ENCODE results near the gene HSPA9. TPM values are rescaled to one million over a fixed set of nuclear protein-coding genes. Genes with fewer than 3 reads are reported as not detected.

HSPA9 gene
- total and polyA plus RNA-seq, 2 of the 8 experiments (the other 6 are each of a cell fraction or from before 2014, with no cell fraction given), result 191 to 395 TPM

DNA sequence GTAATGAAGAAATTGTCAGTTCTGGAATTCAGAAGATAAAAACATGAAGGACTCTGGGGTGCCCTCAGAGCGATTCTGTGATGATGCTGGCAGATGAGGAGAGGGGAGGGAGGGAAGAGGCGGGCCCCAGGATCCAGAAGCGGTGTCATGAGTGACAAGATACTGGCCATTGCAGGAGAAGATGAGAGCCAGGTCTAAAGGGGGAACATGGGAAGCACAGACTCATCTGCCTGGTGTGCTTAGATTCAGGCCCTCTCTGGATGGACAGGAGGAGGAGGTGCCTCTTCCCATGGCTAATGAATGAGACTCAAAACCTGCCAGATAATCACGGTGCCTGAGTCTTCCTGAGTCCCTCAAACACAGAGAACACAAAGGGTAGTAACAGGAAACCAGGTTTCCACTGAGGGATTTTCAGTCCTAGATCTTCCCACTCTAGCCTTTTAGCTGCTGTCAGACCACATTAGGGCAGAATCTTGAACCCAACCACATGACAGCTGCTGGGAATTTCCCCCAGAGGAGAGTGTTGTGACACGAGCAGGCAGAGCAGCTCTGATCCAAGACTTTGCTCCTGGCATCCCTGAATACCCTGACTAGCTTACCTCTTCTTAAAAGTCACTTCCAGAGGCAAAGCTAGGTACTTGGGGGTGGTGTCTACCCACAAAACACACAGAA is 28.2 kb upstream of the HSPA9 start (continued):
- TF ChIP-seq, protein P1, sequence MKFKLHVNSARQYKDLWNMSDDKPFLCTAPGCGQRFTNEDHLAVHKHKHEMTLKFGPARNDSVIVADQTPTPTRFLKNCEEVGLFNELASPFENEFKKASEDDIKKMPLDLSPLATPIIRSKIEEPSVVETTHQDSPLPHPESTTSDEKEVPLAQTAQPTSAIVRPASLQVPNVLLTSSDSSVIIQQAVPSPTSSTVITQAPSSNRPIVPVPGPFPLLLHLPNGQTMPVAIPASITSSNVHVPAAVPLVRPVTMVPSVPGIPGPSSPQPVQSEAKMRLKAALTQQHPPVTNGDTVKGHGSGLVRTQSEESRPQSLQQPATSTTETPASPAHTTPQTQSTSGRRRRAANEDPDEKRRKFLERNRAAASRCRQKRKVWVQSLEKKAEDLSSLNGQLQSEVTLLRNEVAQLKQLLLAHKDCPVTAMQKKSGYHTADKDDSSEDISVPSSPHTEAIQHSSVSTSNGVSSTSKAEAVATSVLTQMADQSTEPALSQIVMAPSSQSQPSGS (IDR thresholded peaks at IDR 0.05; ENCODE audit: low read length), result no peak
- TF ChIP-seq HDAC2 (IDR thresholded peaks at IDR 0.05; ENCODE audit: borderline replicate concordance in 1 of 2, low read depth in 2 of 2, low read length in 2 of 2) (no peak), SP4 (IDR thresholded peaks at IDR 0.05; ENCODE audit: low read length) (no peak), RXRA (IDR thresholded peaks at IDR 0.05; ENCODE audit: insufficient read depth, low read depth, low read length) (no peak)
